Dermis blood vessel endothelial cell (primary cell): ENCODE data around the gene CREB5. TPM values are rescaled to one million over a fixed set of nuclear protein-coding genes. Genes with fewer than 3 reads are reported as not detected.

Experiments used
- DNase-seq: peaks from one replicate; pipeline ENCODE4 v3.0.0; 2010
- total RNA-seq: library from RNA; depleted of rRNA; stranded (reverse); fragments of >200 nt; gene quantifications from 2 replicates; pipeline ENCODE4 v1.2.3, GENCODE V29; 2014

The CREB5 gene
- total RNA-seq, 1 donor from 2014 or later, result 4.1 TPM

GRCh38 chr7:28872226-28872625 lies 459.9 kb downstream of the CREB5 start:
- peak; percentile 56 for DNase-seq

DNA sequence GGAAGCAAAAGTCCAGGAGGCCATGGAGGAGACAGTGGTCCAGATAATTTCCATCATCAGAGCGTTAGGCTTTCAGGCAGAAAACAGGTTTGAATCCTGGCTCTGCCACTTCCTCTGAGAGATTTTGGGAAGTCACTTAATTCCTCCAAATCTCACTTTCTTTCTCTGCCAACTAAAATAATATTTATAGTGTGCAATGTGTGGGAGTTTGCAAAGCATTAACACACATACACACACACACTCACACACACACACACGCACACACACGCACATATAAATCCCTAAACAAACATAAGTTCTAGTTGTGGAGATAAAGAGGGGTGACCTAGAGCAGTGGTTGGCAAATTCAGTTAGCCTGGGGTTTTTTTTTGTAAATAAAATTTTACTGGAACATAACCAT lies 461.0 kb downstream of the CREB5 start:
- DNase-seq, result no peak

GRCh38 chr7:28874001-28874400 lies 461.7 kb downstream of the CREB5 start:
- DNase-seq, result no peak

Other genes with a start within 250 kb of the CREB5 start
- gene JAZF1, start 231.7 kb upstream of the CREB5 start, total RNA-seq, result 3.6 and 4.9 TPM in 2 replicates